ENCODE results near the gene ARPC4. TPM values are rescaled to one million over a fixed set of nuclear protein-coding genes. Genes with fewer than 3 reads are reported as not detected.

ARPC4 gene
- total RNA-seq, 2 experiments from 2014 or later: 237 to 240 TPM

GRCh38 chr3:9795207-9795606, 2.3 kb downstream of the ARPC4 start:
- intact Hi-C loops (cut with micrococcal nuclease): no loop called here
- DNase-seq: no peak
- Mint-ChIP-seq H3K4me1 (ENCODE audit: low read depth) (peaks cover 49% of the 10 kb centered on the region), H3K27ac (peak overlapping the region; percentile 68), H3K36me3 (peaks cover 60% of the 10 kb centered on the region), H3K27me3 (no peaks in the 10 kb centered on the region), H3K9me3 (no peaks in the 10 kb centered on the region), H3K4me3 (peak overlapping the region; percentile 48)
- POLR2A ChIA-PET: interaction anchor here (0.5 to 0.9 kb wide), 3 partner anchors 15 to 256 kb away, joined by 3 to 4 read pairs (median 4); no protein-coding TSS in a partner anchor
- CTCF ChIA-PET: no interaction called here

GRCh38 chr3:9797196-9797945, 4.5 kb downstream of the ARPC4 start:
- no peak for DNase-seq
- peaks cover 60% of the 10 kb centered on the region for H3K36me3 Mint-ChIP-seq
- POLR2A ChIA-PET: interaction anchor here (1.4 kb wide), 1 partner anchor 8 kb away, joined by 12 read pairs; no protein-coding TSS in a partner anchor
- H3K9me3 Mint-ChIP-seq: no peaks in the 10 kb centered on the region
- peak overlapping the region; percentile 34 for H3K27ac Mint-ChIP-seq
- intact Hi-C loops (cut with micrococcal nuclease): no loop called here
- peaks cover 32% of the 10 kb centered on the region for H3K4me1 Mint-ChIP-seq (ENCODE audit: low read depth)
- no peaks in the 10 kb centered on the region for H3K27me3 Mint-ChIP-seq
- H3K4me3 Mint-ChIP-seq: no peak overlapping the region
- CTCF ChIA-PET: no interaction called here

- peaks cover 68% of the 10 kb centered on the region for H3K36me3 Mint-ChIP-seq
- H3K27me3 Mint-ChIP-seq: no peaks in the 10 kb centered on the region
- intact Hi-C loops (cut with micrococcal nuclease): no loop called here
- no peak overlapping the region for H3K27ac Mint-ChIP-seq
- H3K4me3 Mint-ChIP-seq: no peak overlapping the region
- peaks cover 19% of the 10 kb centered on the region for H3K4me1 Mint-ChIP-seq (ENCODE audit: low read depth)
- no peaks in the 10 kb centered on the region for H3K9me3 Mint-ChIP-seq
- ChIA-PET POLR2A (no interaction called here), CTCF (no interaction called here)
- DNase-seq: no peak
Measured at GRCh38 chr3:9800529-9800928, 7.6 kb downstream of the ARPC4 start.

GRCh38 chr3:9803494-9803893, 10.6 kb downstream of the ARPC4 start:
- CTCF ChIA-PET: interaction anchor here (0.6 kb wide), 1 partner anchor 34 kb away, joined by 4 read pairs; no protein-coding TSS in a partner anchor
- Mint-ChIP-seq H3K4me3 (no peak overlapping the region), H3K36me3 (peaks cover 61% of the 10 kb centered on the region), H3K27me3 (no peaks in the 10 kb centered on the region), H3K4me1 (ENCODE audit: low read depth) (peaks cover 20% of the 10 kb centered on the region), H3K9me3 (no peaks in the 10 kb centered on the region), H3K27ac (peak overlapping the region; percentile 42)
- DNase-seq: no peak
- intact Hi-C loops (cut with micrococcal nuclease): no loop called here
- POLR2A ChIA-PET: interaction anchor here (1.4 kb wide), 1 partner anchor 11 kb away, joined by 4 read pairs; the partner anchor contains the start of genes ARPC4 and TADA3

DNA sequence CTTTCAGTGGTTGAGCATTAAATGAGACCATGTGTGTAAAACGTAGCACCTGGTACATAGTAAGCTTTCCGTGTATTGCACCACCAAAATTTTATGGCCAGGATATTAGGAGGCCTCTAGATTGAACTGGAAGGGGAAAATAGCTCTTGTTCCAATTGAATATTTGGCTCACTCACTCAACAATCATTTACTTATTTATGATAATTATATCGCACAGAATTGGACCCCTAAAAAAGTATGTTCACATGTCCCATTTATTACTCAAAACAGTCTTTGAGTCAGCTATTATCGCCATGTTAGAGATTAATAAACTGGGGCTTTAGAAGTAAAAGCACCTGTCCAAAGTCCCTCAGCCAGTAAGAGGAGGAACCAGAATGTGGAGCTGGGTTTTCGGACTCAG, 12.1 kb downstream of the ARPC4 start:
- Mint-ChIP-seq H3K4me1 (ENCODE audit: low read depth) (peaks cover 33% of the 10 kb centered on the region), H3K36me3 (peaks cover 54% of the 10 kb centered on the region), H3K4me3 (no peak overlapping the region), H3K27me3 (no peaks in the 10 kb centered on the region), H3K27ac (no peak overlapping the region), H3K9me3 (no peaks in the 10 kb centered on the region)
- ChIA-PET POLR2A (interaction anchor here (1.2 to 1.6 kb wide), 2 partner anchors 8 to 141 kb away, joined by 3 to 12 read pairs; no protein-coding TSS in a partner anchor), CTCF (no interaction called here)
- intact Hi-C loops (cut with micrococcal nuclease): loop anchor here (5.0 kb wide), 1 partner anchor 112 kb away; the partner anchor contains the start of gene IL17RC
- DNase-seq: no peak

GRCh38 chr3:9806137-9806536, 13.3 kb downstream of the ARPC4 start:
- intact Hi-C loops (cut with micrococcal nuclease): loop anchor here (5.0 kb wide), 1 partner anchor 111 kb away; the partner anchor contains the start of gene IL17RC
- Mint-ChIP-seq H3K27ac (no peak overlapping the region), H3K4me1 (ENCODE audit: low read depth) (peaks cover 34% of the 10 kb centered on the region), H3K36me3 (peaks cover 49% of the 10 kb centered on the region), H3K4me3 (no peak overlapping the region), H3K9me3 (no peaks in the 10 kb centered on the region), H3K27me3 (no peaks in the 10 kb centered on the region)
- DNase-seq: no peak
- POLR2A ChIA-PET: interaction anchor here (1.0 to 1.6 kb wide), 2 partner anchors 10 to 56 kb away, joined by 3 to 12 read pairs; partner anchors contain the start of gene OGG1
- CTCF ChIA-PET: interaction anchor here (0.7 kb wide), 1 partner anchor 55 kb away, joined by 3 read pairs; no protein-coding TSS in a partner anchor

DNA sequence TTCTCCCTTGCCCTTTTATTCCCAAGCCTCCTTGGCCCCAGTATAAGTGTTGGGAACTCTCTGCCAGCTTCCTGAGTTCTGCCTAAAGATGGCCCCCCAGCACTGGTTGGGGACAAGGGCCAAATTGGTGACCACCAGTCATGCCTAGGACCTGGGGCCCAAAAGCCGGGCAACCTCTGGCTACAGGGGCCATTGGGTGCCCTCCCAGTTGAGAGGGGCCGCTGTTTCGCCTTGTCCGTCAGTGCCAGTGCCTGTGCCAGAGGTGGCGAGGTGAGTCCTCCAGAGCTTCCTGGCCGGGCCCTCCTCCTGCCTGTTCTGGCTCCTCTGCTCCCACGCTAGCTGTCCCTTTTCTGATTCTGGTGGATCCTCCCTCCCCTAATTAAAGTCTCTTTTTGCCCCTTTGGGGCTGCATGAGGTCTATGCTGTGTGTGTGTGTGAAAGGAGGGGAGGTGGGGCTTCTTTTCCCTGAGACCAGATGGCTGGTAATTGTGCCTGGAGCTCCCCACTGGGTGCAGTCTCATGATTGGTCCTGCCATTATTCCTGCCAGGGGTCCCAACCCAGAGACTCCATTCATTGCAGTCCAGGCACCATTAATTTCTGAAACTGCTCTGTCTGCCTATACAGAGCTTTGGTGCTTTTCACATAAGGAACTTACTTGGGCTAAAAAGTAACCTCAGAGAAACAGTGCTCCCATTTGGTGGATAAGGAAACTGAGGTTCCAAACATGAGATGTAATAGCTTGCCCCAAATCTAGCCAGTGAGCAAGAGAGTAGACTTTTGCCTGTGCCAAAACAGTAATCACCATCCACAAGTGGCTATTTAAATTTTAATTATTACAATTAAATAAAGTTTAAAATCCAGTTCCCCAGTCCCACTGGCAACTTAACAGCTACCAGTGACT, 14.1 kb downstream of the ARPC4 start:
- no peak overlapping the region for H3K27ac Mint-ChIP-seq
- intact Hi-C loops (cut with micrococcal nuclease): loop anchor here (5.0 kb wide), 1 partner anchor 110 kb away; the partner anchor contains the start of gene IL17RC
- peaks cover 36% of the 10 kb centered on the region for H3K4me1 Mint-ChIP-seq (ENCODE audit: low read depth)
- ChIA-PET CTCF (interaction anchor here (0.7 to 1.8 kb wide), 4 partner anchors 14 to 140 kb away, joined by 3 to 10 read pairs (median 4); partner anchors contain the start of genes ARPC4 and TADA3), POLR2A (interaction anchor here (1.0 to 1.6 kb wide), 2 partner anchors 14 to 16 kb away, joined by 4 to 5 read pairs; partner anchors contain the start of genes ARPC4 and TADA3)
- no peak for DNase-seq
- H3K9me3 Mint-ChIP-seq: no peaks in the 10 kb centered on the region
- no peak overlapping the region for H3K4me3 Mint-ChIP-seq
- no peaks in the 10 kb centered on the region for H3K27me3 Mint-ChIP-seq
- peaks cover 52% of the 10 kb centered on the region for H3K36me3 Mint-ChIP-seq

- DNase-seq: no peak
- POLR2A ChIA-PET: interaction anchor here (1.6 to 2.2 kb wide), 3 partner anchors 15 to 30 kb away, joined by 4 to 10 read pairs (median 4); partner anchors contain the start of genes ARPC4 and TADA3
- Mint-ChIP-seq H3K4me3 (no peak overlapping the region), H3K4me1 (ENCODE audit: low read depth) (peaks cover 36% of the 10 kb centered on the region), H3K9me3 (no peaks in the 10 kb centered on the region), H3K27me3 (no peaks in the 10 kb centered on the region), H3K36me3 (peaks cover 50% of the 10 kb centered on the region), H3K27ac (peak overlapping the region; percentile 83)
- CTCF ChIA-PET: interaction anchor here (0.8 to 1.8 kb wide), 5 partner anchors 15 to 144 kb away, joined by 3 to 10 read pairs (median 4); partner anchors contain the start of genes ARPC4 and PRRT3
- intact Hi-C loops (cut with micrococcal nuclease): loop anchor here (1.0 to 5.0 kb wide), 2 partner anchors 15 to 109 kb away; partner anchors contain the start of genes ARPC4 and IL17RC
Measured at GRCh38 chr3:9807981-9808344, 15.1 kb downstream of the ARPC4 start.

DNA sequence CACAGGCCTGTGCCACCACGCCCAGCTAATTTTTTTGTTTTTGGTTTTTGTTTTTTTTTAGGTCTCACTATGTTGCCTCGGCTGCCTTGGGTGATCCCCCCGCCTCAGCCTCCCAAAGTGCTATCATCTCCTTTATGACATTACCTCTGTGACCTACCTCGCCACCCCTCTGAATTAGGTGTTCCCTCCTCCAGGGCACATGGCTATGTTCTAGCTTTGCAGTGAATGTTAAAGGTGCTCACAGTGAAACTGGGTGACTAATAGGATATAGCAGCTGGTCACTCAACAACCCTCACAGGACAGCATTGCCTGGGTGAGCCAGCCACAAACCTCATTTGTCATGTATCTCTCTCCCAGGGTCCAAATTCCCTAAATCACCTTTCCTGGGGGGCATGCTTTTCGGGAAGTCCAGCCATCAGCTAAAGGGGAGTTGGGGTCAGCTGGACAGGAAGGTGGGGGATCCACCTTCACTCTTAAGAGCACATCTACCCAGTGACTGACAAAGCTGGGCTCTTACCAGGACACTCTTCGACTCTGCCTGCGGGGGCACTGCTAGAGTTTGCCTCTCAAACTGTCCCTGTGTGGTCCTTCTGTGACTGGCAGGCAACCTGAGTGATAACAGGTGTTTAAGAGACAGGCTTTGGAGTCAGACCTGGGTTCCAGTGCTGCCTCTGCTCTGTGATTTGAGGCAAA, 15.6 kb downstream of the ARPC4 start:
- peak overlapping the region; percentile 81 for H3K4me3 Mint-ChIP-seq
- POLR2A ChIA-PET: interaction anchor here (0.5 to 2.2 kb wide), 7 partner anchors 16 to 105 kb away, joined by 3 to 10 read pairs (median 3); partner anchors contain the start of genes ARPC4, CAMK1 and TADA3
- intact Hi-C loops (cut with micrococcal nuclease): loop anchor here (1.0 to 5.0 kb wide), 2 partner anchors 15 to 109 kb away; partner anchors contain the start of genes ARPC4 and IL17RC
- CTCF ChIA-PET: interaction anchor here (0.8 to 1.8 kb wide), 6 partner anchors 16 to 144 kb away, joined by 3 to 10 read pairs (median 4); partner anchors contain the start of genes ARPC4 and PRRT3
- DNase-seq: peak; percentile 70
- H3K27ac Mint-ChIP-seq: peak overlapping the region; percentile 83
- H3K4me1 Mint-ChIP-seq (ENCODE audit: low read depth): peaks cover 36% of the 10 kb centered on the region
- H3K9me3 Mint-ChIP-seq: no peaks in the 10 kb centered on the region
- H3K27me3 Mint-ChIP-seq: no peaks in the 10 kb centered on the region
- H3K36me3 Mint-ChIP-seq: peaks cover 48% of the 10 kb centered on the region

DNA sequence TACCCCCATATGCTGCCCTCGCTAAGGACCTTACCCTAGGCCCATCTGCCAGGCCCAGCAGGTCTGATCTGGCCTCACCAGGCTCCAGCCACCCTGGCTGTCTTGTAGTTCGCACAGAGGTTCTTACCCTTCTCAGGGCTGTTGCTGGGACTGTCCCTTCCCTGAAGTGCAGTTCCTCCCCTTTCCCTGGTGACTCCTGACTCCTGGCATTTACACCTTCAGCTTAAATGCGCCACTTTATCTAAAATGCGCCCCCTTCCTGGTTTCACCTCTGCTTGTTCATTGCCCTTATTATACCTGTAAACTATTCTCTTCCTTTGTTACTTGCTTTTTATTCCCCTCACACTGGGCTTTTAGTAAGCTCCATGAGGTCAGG, 16.3 kb downstream of the ARPC4 start:
- CTCF ChIA-PET: interaction anchor here (1.0 to 1.8 kb wide), 4 partner anchors 16 to 137 kb away, joined by 4 to 10 read pairs (median 4); partner anchors contain the start of gene ARPC4
- H3K9me3 Mint-ChIP-seq: no peaks in the 10 kb centered on the region
- H3K36me3 Mint-ChIP-seq: peaks cover 41% of the 10 kb centered on the region
- peak overlapping the region; percentile 83 for H3K27ac Mint-ChIP-seq
- POLR2A ChIA-PET: interaction anchor here (0.5 to 2.2 kb wide), 5 partner anchors 17 to 123 kb away, joined by 3 to 10 read pairs (median 3); partner anchors contain the start of genes ARPC4, CAMK1 and TADA3
- H3K4me3 Mint-ChIP-seq: peak overlapping the region; percentile 81
- peak; percentile 32 for DNase-seq
- H3K4me1 Mint-ChIP-seq (ENCODE audit: low read depth): peaks cover 30% of the 10 kb centered on the region
- intact Hi-C loops (cut with micrococcal nuclease): loop anchor here (5.0 kb wide), 1 partner anchor 108 kb away; the partner anchor contains the start of gene IL17RC
- no peaks in the 10 kb centered on the region for H3K27me3 Mint-ChIP-seq

All from activated CD4-positive, alpha-beta memory T cell treated with anti-CD3 and anti-CD28 coated beads for 36 hours (primary cell).